HepG2 (cell line): ENCODE measurements around the gene AGMO. TPM values are rescaled to one million over a fixed set of nuclear protein-coding genes. Genes with fewer than 3 reads are reported as not detected.

Experiments
- ATAC-seq: fragments of 200-7000 bp; cut with Tn5 transposase; 3 replicates; pipeline ENCODE4 v1.9.1; 2020; ENCODE audit warnings: mild to moderate bottlenecking, moderate library complexity
- BruUV-seq: library from RNA; stranded (reverse); fragments of 400-500 nt; replicated peaks from 2 replicates; lab custom pipeline; 2021; lab: Mats Ljungman, UMichigan
- CTCF ChIA-PET: fragments of 300-600 bp; formaldehyde crosslinking; extraction: SDS; loops from one replicate; lab custom pipeline; 2021; ENCODE audit warnings: low total read pairs, inconsistent platforms, low intra/inter-chr PET ratio; lab: Yijun Ruan, JAX
- POLR2A ChIA-PET: fragments of 350-600 bp; sonication (Branson Sonifier 250); formaldehyde crosslinking; loops from one replicate; lab custom pipeline; 2020; ENCODE audit warnings: antibody characterized with exemption, inconsistent platforms; lab: Yijun Ruan, JAX
- DNase-seq: peaks from one replicate; pipeline ENCODE4 v3.0.0-alpha.2; 2015; ENCODE audit warnings: low spot score
- FAIRE-seq: peaks from 3 replicates; lab custom pipeline; 2011; peaks lifted over from hg19 to GRCh38; lab: Jason Lieb, UNC
- H2AFZ ChIP-seq: one replicate; pipeline ENCODE4 v1.6.1; 2011; ENCODE audit warnings: low read length, inconsistent platforms
- H3K27ac ChIP-seq: fragments of 300-600 bp; 3 replicates; pipeline ENCODE4 v1.8.0; 2011; ENCODE audit warnings: mixed run types, mild to moderate bottlenecking, mixed read lengths, low read length, inconsistent platforms; ENCODE audit not compliant: insufficient read depth; ENCODE audit errors: extremely low read length
- H3K27me3 ChIP-seq, 2 experiments: fragments of 200-600 bp in 1 of 2; 2 replicates in 1 of 2; 3 replicates in 1 of 2; pipeline versions ENCODE4 v1.6.0 to v1.8.0; 2011; ENCODE audit warnings: low read length in 2 of 2, mild to moderate bottlenecking in 2 of 2, moderate library complexity in 2 of 2, inconsistent platforms in 1 of 2; ENCODE audit not compliant: insufficient read depth in 2 of 2, control insufficient read depth in 1 of 2
- H3K36me3 ChIP-seq, 2 experiments: fragments of 200-600 bp in 1 of 2; replicated peaks in 1 of 2; 2 replicates in 1 of 2; 3 replicates in 1 of 2; pipeline versions ENCODE4 v1.5.1 to v1.8.0; 2011; ENCODE audit warnings: low read length in 2 of 2, inconsistent platforms in 1 of 2; ENCODE audit not compliant: insufficient read depth in 2 of 2, control insufficient read depth in 1 of 2
- H3K4me1 ChIP-seq: 2 replicates; pipeline ENCODE4 v1.5.1; 2012; ENCODE audit warnings: low read length, inconsistent platforms; ENCODE audit not compliant: insufficient read depth
- H3K4me2 ChIP-seq: 2 replicates; pipeline ENCODE4 v1.6.0; 2011; ENCODE audit warnings: low read depth, low read length, inconsistent platforms
- H3K4me3 ChIP-seq, 3 experiments: fragments of 200-600 bp in 1 of 3; sonication (generic), shearing (Covaris generic) in 1 of 3; replicated peaks in 1 of 3; 2 replicates each; pipeline ENCODE4 v1.5.1; 2011 to 2016; ENCODE audit warnings: low read length in 3 of 3, inconsistent platforms in 2 of 3, low read depth in 2 of 3, mild to moderate bottlenecking in 2 of 3, control low read depth in 1 of 3, mixed read lengths in 1 of 3; ENCODE audit not compliant: insufficient read depth in 1 of 3
- H3K79me2 ChIP-seq: one replicate; pipeline ENCODE4 v1.6.1; 2011; ENCODE audit warnings: low read length, inconsistent platforms; ENCODE audit not compliant: insufficient read depth
- H3K9ac ChIP-seq: 2 replicates; pipeline ENCODE4 v1.6.0; 2011; ENCODE audit warnings: mild to moderate bottlenecking, low read depth, low read length, inconsistent platforms; ENCODE audit not compliant: insufficient read depth
- H3K9me3 ChIP-seq: 2 replicates; pipeline ENCODE4 v1.5.1; 2012; ENCODE audit warnings: mild to moderate bottlenecking, low read length
- H4K20me1 ChIP-seq: 2 replicates; pipeline ENCODE4 v1.6.0; 2011; ENCODE audit warnings: inconsistent platforms, mild to moderate bottlenecking, low read length, moderate library complexity; ENCODE audit not compliant: insufficient read depth
- HHEX ChIP-seq: IDR thresholded peaks from 2 replicates; pipeline ENCODE4 v1.6.1; 2016; ENCODE audit warnings: control low read depth
- MTA1 ChIP-seq: sonication (generic); formaldehyde crosslinking; IDR thresholded peaks from 2 replicates; pipeline ENCODE4 v1.4.0; 2020; ENCODE audit warnings: missing genetic modification reagents, mild to moderate bottlenecking, borderline replicate concordance
- RBFOX2 ChIP-seq: fragments of 200-400 bp; formaldehyde crosslinking; IDR thresholded peaks from 2 replicates; pipeline ENCODE4 v1.6.1; 2017; ENCODE audit warnings: low read depth, mild to moderate bottlenecking, low read length
- SNAI1 ChIP-seq: sonication (generic); formaldehyde crosslinking; IDR thresholded peaks from 2 replicates; pipeline ENCODE4 v1.5.0; 2020; ENCODE audit warnings: mild to moderate bottlenecking, missing genetic modification reagents, borderline replicate concordance
- TBL1XR1 ChIP-seq: fragments of 150-350 bp; IDR thresholded peaks from 2 replicates; pipeline ENCODE4 v1.6.1; 2014; ENCODE audit warnings: borderline replicate concordance, low read length; ENCODE audit not compliant: partially characterized antibody
- ZFP36L2 ChIP-seq: sonication (generic); formaldehyde crosslinking; IDR thresholded peaks from 2 replicates; pipeline ENCODE4 v1.4.0; 2020; ENCODE audit warnings: missing genetic modification reagents
- WGBS: methylation state at CpG from one replicate; pipeline ENCODE4 v1.1.6; 2017; ENCODE audit warnings: low lambda C conversion rate; 5-methylcytosine and 5-hydroxymethylcytosine counted together
- in situ Hi-C: cut with HindIII; loops from 2 replicates; pipeline ENCODE4 v1.10.0; 2017; ENCODE audit warnings: low pct_unique_long_range_greater_than_20kb; ENCODE audit not compliant: extremely low pct_ligation_motif_present
- intact Hi-C: fragments of 100-400 bp; cut with micrococcal nuclease; formaldehyde crosslinking; loops from one replicate; pipeline ENCODE4 v1.10.0; 2022; ENCODE audit not compliant: unreplicated experiment
- polyA plus RNA-seq, 8 experiments: library from polyadenylated mRNA; depleted of rRNA in 3 of 8; stranded (reverse) in 7 of 8; unstranded in 1 of 8; fragments of >200 nt; fragmentation: Illumina TruSeq in 4 of 8; extraction: Trizol in 4 of 8; gene quantifications; 2 replicates each; pipeline versions ENCODE4 v1.2.1 to v1.2.3, GENCODE V29; 2011 to 2016; ENCODE audit warnings: low read depth in 4 of 8, missing spikeins in 1 of 8, mixed read lengths in 1 of 8; ENCODE audit not compliant: insufficient read depth in 1 of 8
- total RNA-seq, 5 experiments: library from RNA; depleted of rRNA; stranded (reverse); fragments of >200 nt; fragmentation: Illumina TruSeq; extraction: Trizol; gene quantifications; 2 replicates each; pipeline ENCODE4 v1.2.3, GENCODE V29; 2016; ENCODE audit warnings: low read depth in 1 of 5
- TF ChIP-seq, protein P1 (sequence below): IDR thresholded peaks from 2 replicates; pipeline ENCODE4 v1.6.1; 2016; ENCODE audit warnings: low read depth, control low read depth
- TF ChIP-seq, protein P2 (sequence below): IDR thresholded peaks from 2 replicates; pipeline ENCODE4 v1.6.1; 2012; ENCODE audit warnings: low read length, improper control_type of control experiment

The AGMO gene
- total and polyA plus RNA-seq, 2 of the 13 experiments (the other 11 are each of a cell fraction or from before 2014, with no cell fraction given), result 0.22 to 0.50 TPM

DNA sequence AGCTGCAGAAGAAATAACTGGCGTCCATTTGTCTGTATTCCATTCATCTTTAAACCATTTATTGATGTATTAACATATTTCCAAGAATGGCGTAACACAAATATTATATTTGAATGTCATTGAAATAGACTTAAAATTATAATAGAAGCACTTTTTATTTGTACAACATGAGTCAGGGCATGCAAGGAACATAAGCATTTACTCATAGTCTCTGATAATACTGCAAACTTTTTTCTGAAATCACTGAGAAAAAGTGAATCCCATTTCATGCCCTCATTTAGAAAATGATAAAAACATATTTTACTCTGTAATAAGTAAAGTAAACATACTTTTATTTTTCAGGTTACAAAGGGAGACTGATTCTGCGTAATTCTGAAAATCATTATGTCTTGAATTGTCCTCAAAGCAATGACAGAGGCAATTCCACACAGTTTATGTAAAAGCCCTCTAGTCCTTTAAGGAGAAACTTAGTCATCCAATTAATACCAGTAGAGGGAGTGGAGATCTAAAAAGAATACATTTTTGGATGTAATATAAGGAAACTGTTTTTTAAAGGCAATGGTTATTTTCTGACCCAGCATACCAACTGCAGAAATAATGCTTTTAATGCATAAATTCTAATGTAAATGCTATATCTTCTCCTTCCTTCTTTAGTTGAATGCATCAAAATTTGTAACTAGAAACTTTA is 58.1 kb downstream of the AGMO start:
- TF ChIP-seq TBL1XR1, result no peak
- no peak for TF ChIP-seq SNAI1 (CRISPR knock-in tag)
- no peak for TF ChIP-seq ZFP36L2 (CRISPR knock-in tag)
- TF ChIP-seq HHEX (CRISPR knock-in tag), result no peak
- no peak for TF ChIP-seq MTA1
- TF ChIP-seq, protein P1, sequence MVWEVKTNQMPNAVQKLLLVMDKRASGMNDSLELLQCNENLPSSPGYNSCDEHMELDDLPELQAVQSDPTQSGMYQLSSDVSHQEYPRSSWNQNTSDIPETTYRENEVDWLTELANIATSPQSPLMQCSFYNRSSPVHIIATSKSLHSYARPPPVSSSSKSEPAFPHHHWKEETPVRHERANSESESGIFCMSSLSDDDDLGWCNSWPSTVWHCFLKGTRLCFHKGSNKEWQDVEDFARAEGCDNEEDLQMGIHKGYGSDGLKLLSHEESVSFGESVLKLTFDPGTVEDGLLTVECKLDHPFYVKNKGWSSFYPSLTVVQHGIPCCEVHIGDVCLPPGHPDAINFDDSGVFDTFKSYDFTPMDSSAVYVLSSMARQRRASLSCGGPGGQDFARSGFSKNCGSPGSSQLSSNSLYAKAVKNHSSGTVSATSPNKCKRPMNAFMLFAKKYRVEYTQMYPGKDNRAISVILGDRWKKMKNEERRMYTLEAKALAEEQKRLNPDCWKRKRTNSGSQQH (CRISPR knock-in tag), result no peak
- TF ChIP-seq, protein P2, sequence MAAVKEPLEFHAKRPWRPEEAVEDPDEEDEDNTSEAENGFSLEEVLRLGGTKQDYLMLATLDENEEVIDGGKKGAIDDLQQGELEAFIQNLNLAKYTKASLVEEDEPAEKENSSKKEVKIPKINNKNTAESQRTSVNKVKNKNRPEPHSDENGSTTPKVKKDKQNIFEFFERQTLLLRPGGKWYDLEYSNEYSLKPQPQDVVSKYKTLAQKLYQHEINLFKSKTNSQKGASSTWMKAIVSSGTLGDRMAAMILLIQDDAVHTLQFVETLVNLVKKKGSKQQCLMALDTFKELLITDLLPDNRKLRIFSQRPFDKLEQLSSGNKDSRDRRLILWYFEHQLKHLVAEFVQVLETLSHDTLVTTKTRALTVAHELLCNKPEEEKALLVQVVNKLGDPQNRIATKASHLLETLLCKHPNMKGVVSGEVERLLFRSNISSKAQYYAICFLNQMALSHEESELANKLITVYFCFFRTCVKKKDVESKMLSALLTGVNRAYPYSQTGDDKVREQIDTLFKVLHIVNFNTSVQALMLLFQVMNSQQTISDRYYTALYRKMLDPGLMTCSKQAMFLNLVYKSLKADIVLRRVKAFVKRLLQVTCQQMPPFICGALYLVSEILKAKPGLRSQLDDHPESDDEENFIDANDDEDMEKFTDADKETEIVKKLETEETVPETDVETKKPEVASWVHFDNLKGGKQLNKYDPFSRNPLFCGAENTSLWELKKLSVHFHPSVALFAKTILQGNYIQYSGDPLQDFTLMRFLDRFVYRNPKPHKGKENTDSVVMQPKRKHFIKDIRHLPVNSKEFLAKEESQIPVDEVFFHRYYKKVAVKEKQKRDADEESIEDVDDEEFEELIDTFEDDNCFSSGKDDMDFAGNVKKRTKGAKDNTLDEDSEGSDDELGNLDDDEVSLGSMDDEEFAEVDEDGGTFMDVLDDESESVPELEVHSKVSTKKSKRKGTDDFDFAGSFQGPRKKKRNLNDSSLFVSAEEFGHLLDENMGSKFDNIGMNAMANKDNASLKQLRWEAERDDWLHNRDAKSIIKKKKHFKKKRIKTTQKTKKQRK, result no peak
- no peak for TF ChIP-seq RBFOX2
- Histone ChIP-seq H3K9ac (no peak overlapping the region), H3K79me2 (no peaks in the 10 kb centered on the region), H2AFZ (no peak overlapping the region), H3K4me3 (no peak overlapping the region), H3K4me1 (no peaks in the 10 kb centered on the region), H3K9me3 (peaks cover 80% of the 10 kb centered on the region), H3K27me3 (no peaks in the 10 kb centered on the region), H3K27ac (no peak overlapping the region), H3K4me2 (no peak overlapping the region), H4K20me1 (no peaks in the 10 kb centered on the region), H3K36me3 (no peaks in the 10 kb centered on the region)
- ChIA-PET CTCF (no interaction called here), POLR2A (no interaction called here)
- FAIRE-seq, result no peak
- WGBS, result 62% methylated on average over 3 of the region's 3 CpGs
- ATAC-seq, result no peak
- no peak for DNase-seq
- no TSS peak for BruUV-seq
- intact Hi-C loops, result no loop called here
- in situ Hi-C loops, result no loop called here
